Uterus (tissue), 4 donors: Measurements from ENCODE around the gene PLOD2. TPM values are rescaled to one million over a fixed set of nuclear protein-coding genes. Genes with fewer than 3 reads are reported as not detected.
A peak's percentile ranks its signal among the peaks of the same experiment; 100 is the strongest.
"Not testable (repeated sequence)": the region's sequence is repeated elsewhere in the genome, so short reads cannot be mapped to it uniquely, and the experiment has no call there.

ENCODE experiments used
- DNase-seq, 2 donors: peaks; one replicate each; pipeline ENCODE4 v3.0.0-alpha.2; 2019 to 2020
- H3K27ac ChIP-seq, 2 donors: fragments of 200-600 bp; sonication (generic); 1 replicate in 1 of 2; 2 replicates in 1 of 2; pipeline ENCODE4 v1.5.1; 2016 to 2018
- H3K27me3 ChIP-seq, 2 donors: fragments of 200-600 bp; sonication (generic); one replicate each; pipeline ENCODE4 v1.5.1; 2018 to 2019; ENCODE audit warnings: control low read depth in 1 of 2
- H3K36me3 ChIP-seq, 2 donors: fragments of 200-600 bp; sonication (generic); one replicate each; pipeline ENCODE4 v1.5.1; 2019; ENCODE audit warnings: control low read depth in 1 of 2
- H3K4me1 ChIP-seq, 2 donors: fragments of 200-600 bp; sonication (generic); one replicate each; pipeline ENCODE4 v1.5.1; 2018 to 2019; ENCODE audit warnings: control low read depth in 1 of 2
- H3K4me3 ChIP-seq, 2 donors: fragments of 200-600 bp; sonication (generic); 1 replicate in 1 of 2; 2 replicates in 1 of 2; pipeline ENCODE4 v1.5.1; 2018 to 2019; ENCODE audit warnings: mild to moderate bottlenecking in 1 of 2
- H3K9me3 ChIP-seq, 2 donors: fragments of 200-600 bp; sonication (generic); one replicate each; pipeline ENCODE4 v1.5.1; 2019; ENCODE audit warnings: control low read depth in 1 of 2
- CTCF ChIP-seq, 4 experiments: fragments of 200-600 bp in 2 of 4; fragments of 450-650 bp in 2 of 4; sonication (generic) in 2 of 4; IDR thresholded peaks; one replicate each; pipeline ENCODE4 v1.5.1; 2016 to 2019; ENCODE audit warnings: antibody characterized with exemption in 4 of 4, mild to moderate bottlenecking in 2 of 4, moderate library complexity in 1 of 4
- POLR2A ChIP-seq, 2 donors: fragments of 450-650 bp; IDR thresholded peaks; one replicate each; pipeline ENCODE4 v1.6.1; 2016; ENCODE audit warnings: antibody characterized with exemption in 2 of 2, mild to moderate bottlenecking in 1 of 2, moderate library complexity in 1 of 2
- intact Hi-C: fragments of 100-400 bp; cut with DNase I; formaldehyde crosslinking; loops from one replicate; pipeline ENCODE4 v1.15.1; 2023; ENCODE audit warnings: low total_unique reads
- total RNA-seq, 4 donors: library from RNA; depleted of rRNA in 3 of 4; stranded (reverse); fragments of >200 nt in 3 of 4; gene quantifications; one replicate each; pipeline versions ENCODE4 v1.1.0 to v1.2.4, GENCODE V29; 2014 to 2023
- donor health status: DM: yes; HTN: yes; CAD: no.

PLOD2 gene
- total RNA-seq, 4 donors from 2014 or later, result 23.5 to 83.2 (median 45.7) TPM

- H3K9me3 ChIP-seq, result no peaks in the 10 kb centered on the region
- no peak for TF ChIP-seq POLR2A (IDR thresholded peaks at IDR 0.05)
- TF ChIP-seq CTCF (IDR thresholded peaks at IDR 0.05), result no peak
- no peaks in the 10 kb centered on the region for H3K4me1 ChIP-seq
- no peak overlapping the region for H3K4me3 ChIP-seq
- H3K27ac ChIP-seq, result peak overlapping the region; percentile 9 to 81
- intact Hi-C loops, result no loop called here
- no peaks in the 10 kb centered on the region for H3K27me3 ChIP-seq
- H3K36me3 ChIP-seq, result no peaks in the 10 kb centered on the region
- peak in 1 of 2 donors; percentile 28 for DNase-seq
Measured at GRCh38 chr3:146117406-146118285, 43.3 kb downstream of the PLOD2 start.

GRCh38 chr3:146115619-146116018 lies 45.4 kb downstream of the PLOD2 start:
- Histone ChIP-seq H3K9me3 (no peaks in the 10 kb centered on the region), H3K4me3 (no peak overlapping the region), H3K27me3 (no peaks in the 10 kb centered on the region), H3K4me1 (no peaks in the 10 kb centered on the region), H3K27ac (peak overlapping the region in 1 of 2 donors; percentile 81), H3K36me3 (no peaks in the 10 kb centered on the region)
- no peak for DNase-seq
- intact Hi-C loops, result no loop called here
- TF ChIP-seq CTCF (IDR thresholded peaks at IDR 0.05) (no peak), POLR2A (IDR thresholded peaks at IDR 0.05) (no peak)

GRCh38 chr3:146113804-146114203 lies 47.2 kb downstream of the PLOD2 start:
- H3K27me3 ChIP-seq, intact Hi-C loops, H3K9me3 ChIP-seq, H3K4me1 ChIP-seq, H3K27ac ChIP-seq, H3K4me3 ChIP-seq, H3K36me3 ChIP-seq, DNase-seq: not testable (repeated sequence)

- intact Hi-C loops, result no loop called here
- Histone ChIP-seq H3K4me1 (no peaks in the 10 kb centered on the region), H3K9me3 (no peaks in the 10 kb centered on the region), H3K27me3 (no peaks in the 10 kb centered on the region), H3K27ac (no peak overlapping the region), H3K4me3 (no peak overlapping the region), H3K36me3 (no peaks in the 10 kb centered on the region)
- DNase-seq, result no peak
- TF ChIP-seq CTCF (IDR thresholded peaks at IDR 0.05) (no peak), POLR2A (IDR thresholded peaks at IDR 0.05) (no peak)
Measured at GRCh38 chr3:146111337-146111736, 49.6 kb downstream of the PLOD2 start.

GRCh38 chr3:146110161-146110560 lies 50.8 kb downstream of the PLOD2 start:
- intact Hi-C loops, result no loop called here
- Histone ChIP-seq H3K9me3 (no peaks in the 10 kb centered on the region), H3K4me3 (no peak overlapping the region), H3K27me3 (no peaks in the 10 kb centered on the region), H3K36me3 (no peaks in the 10 kb centered on the region), H3K4me1 (no peaks in the 10 kb centered on the region), H3K27ac (no peak overlapping the region)
- DNase-seq, result no peak
- TF ChIP-seq POLR2A (IDR thresholded peaks at IDR 0.05) (no peak), CTCF (IDR thresholded peaks at IDR 0.05) (no peak)
